Measurements from ENCODE around the gene BAZ1A. TPM values are rescaled to one million over a fixed set of nuclear protein-coding genes. Genes with fewer than 3 reads are reported as not detected.

BAZ1A gene
- total and polyA plus RNA-seq, 2 of the 8 experiments (the other 6 are each of a cell fraction or from before 2014, with no cell fraction given): 8.0 to 23.1 TPM

DNA sequence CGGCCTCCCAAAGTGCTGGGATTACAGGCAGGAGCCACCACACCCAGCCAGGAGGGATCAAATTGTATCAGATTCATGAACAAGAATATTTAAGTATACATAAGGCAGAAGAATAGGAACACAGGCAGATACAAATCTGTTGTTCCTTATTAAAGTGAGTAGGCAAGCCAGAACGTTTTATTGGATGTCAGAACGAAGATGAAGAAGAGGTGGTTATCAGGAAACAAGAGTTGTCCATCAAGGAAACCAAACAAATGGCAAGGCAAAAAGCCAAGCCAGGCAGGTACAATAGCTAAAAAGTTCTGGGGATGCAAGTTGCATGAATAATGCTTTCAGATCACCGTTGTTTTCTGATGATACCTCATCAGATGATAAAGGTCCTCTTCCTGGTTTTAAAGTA lies 31.1 kb upstream of the BAZ1A start:
- H3K4me3 ChIP-seq (ENCODE audit: extremely low read depth in 1 of 4, insufficient read depth in 2 of 4, low read depth in 3 of 4, low read length in 4 of 4): no peak overlapping the region
- no peaks in the 10 kb centered on the region for H3K36me3 ChIP-seq (ENCODE audit: control insufficient read depth in 2 of 4, insufficient read depth in 4 of 4, low read length in 3 of 4)
- no peak overlapping the region for H4K8ac ChIP-seq (ENCODE audit: extremely low read depth, insufficient read depth, low read length)
- no peak overlapping the region for H3K4ac ChIP-seq (replicated peaks; ENCODE audit: insufficient read length, low read depth, low read length)
- no peaks in the 10 kb centered on the region for H3K9me3 ChIP-seq (ENCODE audit: insufficient read depth in 2 of 2, low read depth in 1 of 2, low read length in 1 of 2)
- H3K23me2 ChIP-seq (ENCODE audit: low read depth, low read length): no peaks in the 10 kb centered on the region
- no peak overlapping the region for H3K14ac ChIP-seq (ENCODE audit: insufficient read length)
- ChIA-PET CTCF (ENCODE audit: partially characterized antibody) (interaction anchor here (0.9 kb wide), 1 partner anchor 9 kb away, joined by 3 read pairs; no protein-coding TSS in a partner anchor), POLR2A (ENCODE audit: partially characterized antibody) (no interaction called here)
- H3K4me1 ChIP-seq (replicated peaks in 1 of 4; ENCODE audit: control insufficient read depth in 3 of 4, insufficient read depth in 4 of 4, low read length in 3 of 4): no peaks in the 10 kb centered on the region
- H2BK15ac ChIP-seq (ENCODE audit: low read length): no peak overlapping the region
- no peaks in the 10 kb centered on the region for H4K20me1 ChIP-seq (replicated peaks in 1 of 2; ENCODE audit: control insufficient read depth in 1 of 2, insufficient read depth in 2 of 2, low read length in 2 of 2)
- H3K4me2 ChIP-seq (ENCODE audit: insufficient read depth in 1 of 2, low read depth in 2 of 2, low read length in 2 of 2): no peak overlapping the region
- H3K9ac ChIP-seq (replicated peaks in 1 of 4; ENCODE audit: extremely low read depth in 1 of 4, low read depth in 3 of 4, low read length in 3 of 4): no peak overlapping the region
- no peak overlapping the region for H2AK5ac ChIP-seq (ENCODE audit: low read depth, low read length)
- no peak overlapping the region for H4K91ac ChIP-seq (replicated peaks; ENCODE audit: insufficient read length, low read length)
- no peak overlapping the region for H2BK120ac ChIP-seq (replicated peaks; ENCODE audit: low read depth, low read length)
- no peak overlapping the region for H2BK12ac ChIP-seq (ENCODE audit: low read depth, low read length)
- WGBS, 2 experiments (ENCODE audit: extremely low coverage in 1 of 2, insufficient coverage in 1 of 2, insufficient read length in 1 of 2, insufficient replicate concordance in 2 of 2, low coverage in 1 of 2, low lambda C conversion rate in 2 of 2, missing lambda C conversion rate in 1 of 2): 97% methylated on average over 4 of the region's 4 CpGs; no CpG with 5 or more reads in 1 of the 2 experiments
- no peak overlapping the region for H3K23ac ChIP-seq (ENCODE audit: insufficient read length)
- H3K27me3 ChIP-seq (replicated peaks in 1 of 4; ENCODE audit: control insufficient read depth in 3 of 4, extremely low read depth in 1 of 4, insufficient read depth in 3 of 4, low read length in 3 of 4): no peaks in the 10 kb centered on the region
- FAIRE-seq: no peak
- H3K79me2 ChIP-seq (ENCODE audit: control insufficient read depth in 1 of 2, insufficient read depth in 2 of 2, low read length in 2 of 2): no peaks in the 10 kb centered on the region
- no peak for DNase-seq (ENCODE audit: low read depth in 1 of 2, low spot score in 2 of 2)
- no peaks in the 10 kb centered on the region for H3K79me1 ChIP-seq (ENCODE audit: low read depth, low read length)
- no peak overlapping the region for H2BK20ac ChIP-seq (ENCODE audit: low read length)
- H3K27ac ChIP-seq (ENCODE audit: low read depth, low read length): no peak overlapping the region
- H2AFZ ChIP-seq (ENCODE audit: low read length): no peak overlapping the region
- H4K5ac ChIP-seq (ENCODE audit: insufficient read length, low read depth, low read length): no peak overlapping the region
- no peak overlapping the region for H2BK5ac ChIP-seq (ENCODE audit: low read depth, low read length)
- no peak overlapping the region for H3K18ac ChIP-seq (ENCODE audit: extremely low read depth, low read length)
- no peak overlapping the region for H3K56ac ChIP-seq (replicated peaks; ENCODE audit: insufficient read length, low read depth, low read length)
- TF ChIP-seq JUN (IDR thresholded peaks at IDR 0.05; ENCODE audit: low read depth, low read length) (no peak), SIX5 (IDR thresholded peaks at IDR 0.05; ENCODE audit: low read depth, low read length) (no peak), KDM5A (IDR thresholded peaks at IDR 0.05; ENCODE audit: low read length) (no peak), BACH1 (IDR thresholded peaks at IDR 0.05; ENCODE audit: low read length) (no peak), RAD21 (IDR thresholded peaks at IDR 0.05 in 1 of 2, conservative IDR thresholded peaks at IDR 0.05 in 1 of 2; ENCODE audit: low read depth in 2 of 2, low read length in 2 of 2) (no peak)
